GM19328 (cell line): Measurements from ENCODE around the gene ORC4.

Experiments used
- ATAC-seq: cut with Tn5 transposase; IDR thresholded peaks from one replicate; pipeline ENCODE4 v1.9.1; 2021; ENCODE audit warnings: mild to moderate bottlenecking, moderate library complexity; ENCODE audit not compliant: unreplicated experiment

The ORC4 gene

GRCh38 chr2:147937744-147938349 lies 82.7 kb downstream of the ORC4 start:
- ATAC-seq, result no peak

GRCh38 chr2:147934881-147935620 lies 85.5 kb downstream of the ORC4 start:
- no peak for ATAC-seq

GRCh38 chr2:147933931-147934330 lies 86.6 kb downstream of the ORC4 start:
- no peak for ATAC-seq

GRCh38 chr2:147927053-147927588 lies 93.4 kb downstream of the ORC4 start:
- no peak for ATAC-seq

GRCh38 chr2:147925886-147926285 lies 94.7 kb downstream of the ORC4 start:
- no peak for ATAC-seq

GRCh38 chr2:147924647-147925046 lies 95.9 kb downstream of the ORC4 start:
- no peak for ATAC-seq

GRCh38 chr2:147923846-147924245 lies 96.7 kb downstream of the ORC4 start:
- no peak for ATAC-seq

GRCh38 chr2:147917161-147917560 lies 103.4 kb downstream of the ORC4 start:
- no peak for ATAC-seq

- ATAC-seq, result no peak
Measured at GRCh38 chr2:147916723-147917122, 103.8 kb downstream of the ORC4 start.

- ATAC-seq, result no peak
Measured at GRCh38 chr2:147916067-147916466, 104.5 kb downstream of the ORC4 start.

GRCh38 chr2:147913701-147914480 lies 106.6 kb downstream of the ORC4 start:
- ATAC-seq, result no peak

GRCh38 chr2:147910990-147911473 lies 109.5 kb downstream of the ORC4 start:
- ATAC-seq, result no peak

GRCh38 chr2:147909178-147909577 lies 111.4 kb downstream of the ORC4 start:
- ATAC-seq, result no peak

- no peak for ATAC-seq
Measured at GRCh38 chr2:147904051-147904450, 116.5 kb downstream of the ORC4 start.

GRCh38 chr2:147888680-147889079 lies 131.9 kb downstream of the ORC4 start:
- no peak for ATAC-seq

- ATAC-seq, result no peak
Measured at GRCh38 chr2:147886136-147886535, 134.4 kb downstream of the ORC4 start.

- ATAC-seq, result no peak
Measured at GRCh38 chr2:147884830-147885229, 135.7 kb downstream of the ORC4 start.

GRCh38 chr2:147882631-147883030 lies 137.9 kb downstream of the ORC4 start:
- no peak for ATAC-seq
